NCI-H2107 treated with DMSO at 0.1 percent for 48 hours (cell line): ENCODE results near the gene CAMK2N2.

Experiments used
- DNase-seq: peaks from one replicate; lab custom pipeline; 2025; ENCODE audit not compliant: unreplicated experiment; lab: John Stamatoyannopoulos, UW

Gene CAMK2N2

GRCh38 chr3:184223946-184224345, 37.4 kb downstream of the CAMK2N2 start:
- DNase-seq, result no peak

GRCh38 chr3:184222521-184222920, 38.8 kb downstream of the CAMK2N2 start:
- no peak for DNase-seq

GRCh38 chr3:184218814-184219213, 42.5 kb downstream of the CAMK2N2 start:
- DNase-seq, result no peak

GRCh38 chr3:184211718-184212117, 49.6 kb downstream of the CAMK2N2 start:
- no peak for DNase-seq

- no peak for DNase-seq
Observed at GRCh38 chr3:184211297-184211696, 50.1 kb downstream of the CAMK2N2 start.
